ENCODE measurements around the gene DEAF1.

DEAF1 gene

DNA sequence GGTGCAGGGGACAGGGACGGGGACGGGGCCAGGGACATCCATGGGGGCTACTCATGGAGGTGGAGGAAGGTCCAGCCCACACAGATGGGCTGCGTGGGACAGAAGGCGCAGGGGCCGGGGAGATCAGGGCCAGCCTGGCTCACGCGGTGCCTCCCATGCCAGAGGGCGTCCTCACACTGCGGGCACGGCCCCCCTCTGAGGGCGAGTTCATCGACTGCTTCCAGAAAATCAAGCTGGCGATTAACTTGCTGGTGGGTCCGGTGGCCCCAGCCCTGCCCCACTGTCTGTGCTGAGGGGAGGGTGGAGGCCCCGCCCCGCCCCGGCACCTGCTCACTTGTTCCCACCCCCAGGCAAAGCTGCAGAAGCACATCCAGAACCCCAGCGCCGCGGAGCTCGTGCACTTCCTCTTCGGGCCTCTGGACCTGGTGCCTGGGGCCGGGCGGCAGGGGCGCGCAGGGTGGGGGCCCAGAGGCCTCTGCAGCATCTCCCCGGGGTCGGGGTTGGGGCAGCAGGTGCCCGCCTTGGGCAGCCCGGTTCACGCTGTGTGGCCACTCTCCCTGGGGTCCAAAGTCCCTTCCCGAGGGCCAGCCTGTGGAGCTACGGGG, 26.8 kb upstream of the DEAF1 start:
- peak in 1 of 2 donors; percentile 44 for DNase-seq

DNA sequence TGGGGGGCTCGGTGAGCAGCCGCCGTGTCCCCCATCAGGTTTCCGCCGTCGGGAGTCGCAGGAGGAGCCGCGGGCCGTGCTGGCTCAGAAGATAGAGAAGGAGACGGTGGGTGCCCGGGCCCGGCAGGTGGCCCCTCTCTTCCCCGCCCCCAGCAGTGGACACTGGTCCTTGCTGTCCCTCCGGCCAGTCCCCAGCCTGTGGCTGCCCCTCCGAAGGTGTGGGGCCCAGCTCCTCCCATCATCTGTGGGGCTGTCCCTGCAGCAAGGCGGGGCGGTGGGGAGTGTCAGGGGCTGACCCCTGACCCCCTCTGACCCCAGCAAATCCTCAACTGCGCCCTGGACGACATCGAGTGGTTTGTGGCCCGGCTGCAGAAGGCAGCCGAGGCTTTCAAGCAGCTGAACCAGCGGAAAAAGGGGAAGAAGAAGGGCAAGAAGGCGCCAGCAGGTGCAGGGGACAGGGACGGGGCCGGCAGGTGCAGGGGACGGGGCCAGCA, 26.3 kb upstream of the DEAF1 start:
- DNase-seq: no peak

GRCh38 chr11:720642-721246, 25.7 kb upstream of the DEAF1 start:
- no peak for DNase-seq

- DNase-seq: no peak
Observed at GRCh38 chr11:720017-720641, 25.1 kb upstream of the DEAF1 start.

DNA sequence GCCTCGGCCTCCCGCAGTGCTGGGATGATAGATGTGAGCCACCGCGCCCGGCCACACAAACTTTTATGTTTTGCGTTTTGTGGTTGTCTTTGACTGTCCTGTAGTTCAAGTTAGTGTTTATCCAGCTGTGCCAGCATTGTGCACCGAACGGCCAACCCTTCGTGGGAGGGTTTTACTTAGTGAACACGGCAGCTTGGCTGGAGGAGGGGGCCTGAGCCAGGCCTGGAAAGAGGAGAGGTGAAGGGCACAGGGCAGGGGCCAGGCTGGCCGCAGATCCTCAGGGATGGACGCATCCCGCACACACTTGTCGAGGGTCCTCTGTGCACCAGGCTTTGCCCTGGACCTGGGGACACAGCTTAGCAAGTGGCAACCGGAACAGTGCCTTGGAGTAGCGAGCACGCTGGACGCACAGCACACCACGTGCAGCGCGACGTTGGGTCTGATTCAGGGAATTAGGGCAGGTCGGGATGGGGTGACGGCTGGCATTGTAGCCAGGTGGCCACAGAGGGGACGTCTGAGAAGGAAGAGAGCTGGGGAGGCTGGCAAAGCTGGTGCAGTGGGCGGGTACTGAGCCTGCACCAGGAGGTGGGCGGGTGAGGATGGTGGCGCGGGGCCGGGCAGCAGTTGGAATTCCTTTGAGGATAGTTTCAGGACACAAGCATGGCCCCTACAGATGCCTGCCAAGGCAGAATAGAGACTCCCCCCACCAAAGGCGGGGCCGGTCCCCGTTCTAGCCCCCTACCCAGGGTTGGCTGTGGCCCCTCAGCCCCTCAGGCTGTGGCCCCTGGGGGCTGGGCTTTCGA, 24.4 kb upstream of the DEAF1 start:
- no peak for DNase-seq

DNA sequence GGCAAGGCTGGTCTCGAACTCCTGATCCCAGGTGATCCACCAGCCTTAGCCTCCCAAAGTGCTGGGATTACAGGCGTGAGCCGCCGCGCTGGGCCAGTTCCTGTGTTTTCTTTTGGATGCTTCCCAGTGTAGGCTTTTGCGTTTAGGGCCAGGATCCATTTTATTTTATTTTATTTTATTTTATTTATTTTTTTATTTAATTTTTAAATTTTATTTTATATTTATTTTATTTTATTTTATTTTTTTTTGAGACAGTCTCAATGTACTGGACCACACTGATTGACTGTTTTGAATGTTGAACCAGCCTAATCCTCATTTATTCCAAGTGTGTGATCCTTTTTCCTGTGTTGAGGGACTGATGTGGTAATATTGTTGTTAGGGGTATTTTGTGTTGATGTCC, 19.4 kb upstream of the DEAF1 start:
- no peak for DNase-seq

DNA sequence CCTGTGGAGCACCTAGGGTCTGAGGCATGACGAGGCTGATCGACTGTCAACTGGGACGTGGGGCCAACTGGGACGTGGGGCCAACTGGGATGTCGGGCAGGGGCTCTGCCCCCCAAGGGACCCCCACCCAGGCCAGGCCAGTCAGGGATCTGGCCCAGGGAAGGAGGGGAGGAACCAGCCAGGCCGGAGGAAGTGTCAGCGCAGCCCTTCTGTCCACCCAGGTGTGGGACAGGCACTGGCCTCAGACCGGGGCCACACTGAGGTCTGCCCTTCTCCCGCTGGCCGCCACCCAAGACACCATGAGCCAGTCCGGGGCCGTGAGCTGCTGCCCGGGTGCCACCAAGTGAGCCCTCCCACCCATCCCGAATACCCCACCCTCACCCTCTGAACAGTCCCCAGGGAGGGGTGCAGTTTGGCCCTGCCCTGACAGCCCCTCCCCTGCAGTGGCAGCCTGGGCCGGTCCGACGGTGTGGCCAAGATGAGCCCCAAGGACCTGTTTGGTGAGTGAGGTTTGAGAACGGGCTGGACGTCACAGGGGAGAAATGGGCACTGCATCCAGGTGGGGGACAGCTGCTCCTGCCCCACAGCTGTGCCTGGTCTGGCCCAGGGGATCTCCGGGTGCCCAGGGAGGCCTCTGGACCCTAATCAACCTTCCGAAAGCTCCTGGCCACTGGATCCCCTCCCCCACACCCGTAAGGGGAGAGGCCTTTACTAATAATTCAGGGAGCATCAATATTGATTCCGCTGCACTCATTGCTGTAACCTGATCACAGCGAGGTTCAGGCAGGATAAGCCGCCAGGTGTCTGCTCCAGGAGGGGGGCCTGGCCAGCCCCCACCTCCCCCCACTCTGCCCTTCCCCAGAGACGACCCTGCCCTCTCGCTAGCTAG, 14.3 kb upstream of the DEAF1 start:
- no peak for DNase-seq

DNA sequence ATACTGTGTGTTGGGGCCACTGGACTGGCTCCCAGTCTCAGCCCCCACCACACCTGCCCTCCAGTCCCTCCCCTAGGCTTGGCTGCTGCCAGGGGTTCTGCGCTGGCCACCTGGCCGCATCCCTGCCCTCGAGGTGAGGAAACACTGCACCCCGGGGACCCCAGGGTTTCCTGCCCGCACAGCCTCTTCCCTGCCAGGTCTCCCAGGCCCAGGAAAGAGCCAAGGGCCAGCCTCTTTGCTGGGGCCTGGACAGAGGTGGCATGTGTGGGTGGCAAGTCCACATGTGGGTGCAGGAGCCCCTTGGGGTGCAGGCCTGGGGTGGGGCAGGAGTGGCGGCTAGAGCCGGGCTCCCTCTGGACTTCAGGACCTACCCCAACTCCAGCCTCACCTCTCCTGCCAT, 13.5 kb upstream of the DEAF1 start:
- DNase-seq: no peak

DNA sequence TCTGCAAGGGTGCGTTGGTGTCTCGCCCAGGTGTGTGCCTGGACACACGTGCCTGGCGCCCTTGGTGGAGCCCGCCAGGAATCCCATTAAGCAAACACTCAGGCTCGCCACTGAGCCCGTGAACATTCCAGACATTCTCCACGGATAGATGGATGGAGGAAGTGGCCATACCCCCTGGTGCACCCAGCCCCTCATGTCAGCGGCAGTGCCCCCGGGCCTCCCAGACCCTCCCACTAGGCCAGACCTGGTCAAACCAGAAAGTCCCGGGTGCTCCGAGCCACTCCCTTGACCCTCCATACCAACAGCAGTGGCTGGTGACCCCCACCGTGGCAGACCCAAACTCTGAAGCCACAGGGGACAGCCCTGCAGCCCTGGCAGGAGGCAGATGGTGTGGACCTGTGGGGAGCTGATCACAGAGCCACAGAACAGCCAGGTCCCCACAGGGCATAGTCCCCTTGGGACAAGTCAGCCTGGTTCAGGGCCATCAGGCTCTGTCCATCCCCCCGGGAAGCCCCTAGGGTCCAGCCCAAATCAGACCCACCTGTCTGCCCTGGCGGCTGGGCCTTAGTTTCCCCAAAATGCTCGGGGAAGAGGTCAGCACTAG, 12.9 kb upstream of the DEAF1 start:
- DNase-seq: no peak

- DNase-seq: no peak
Observed at GRCh38 chr11:706957-707816, 12.2 kb upstream of the DEAF1 start.

DNA sequence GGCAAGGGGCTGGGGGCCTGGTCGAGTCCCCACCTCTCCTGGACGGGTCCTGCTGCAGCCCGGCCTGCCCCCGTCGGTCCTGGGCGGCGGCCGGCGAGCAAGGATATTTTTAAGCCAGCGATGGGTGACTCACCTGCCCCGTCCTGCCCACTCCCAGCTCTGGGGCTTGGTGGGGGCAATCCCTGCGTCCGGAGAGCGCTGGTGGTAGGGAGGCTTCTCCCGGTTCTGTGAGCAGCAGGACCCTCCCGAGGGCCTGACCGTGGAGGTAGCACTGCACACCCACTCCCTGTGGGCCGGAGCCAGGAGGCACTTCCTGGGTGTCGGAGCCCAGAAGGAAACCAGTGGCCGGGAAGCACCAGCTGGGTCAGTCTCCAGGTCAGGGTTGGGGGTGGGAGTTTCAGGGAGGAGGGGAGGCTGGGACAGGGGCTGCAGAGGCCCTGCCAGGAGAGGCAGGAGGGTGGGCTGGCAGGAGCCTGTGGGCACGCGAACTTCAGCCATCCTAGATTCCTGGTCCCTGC, 11.5 kb upstream of the DEAF1 start:
- DNase-seq: peak; percentile 22 to 67

GRCh38 chr11:705646-706438, 10.8 kb upstream of the DEAF1 start, which contains the start of gene EPS8L2:
EPS8L2 (plus strand) TSS chr11:706231; CDS start chr11:709408, 3,177 bp downstream.
- no peak for DNase-seq

- no peak for DNase-seq
Observed at GRCh38 chr11:704781-705645, 10.0 kb upstream of the DEAF1 start.

DNA sequence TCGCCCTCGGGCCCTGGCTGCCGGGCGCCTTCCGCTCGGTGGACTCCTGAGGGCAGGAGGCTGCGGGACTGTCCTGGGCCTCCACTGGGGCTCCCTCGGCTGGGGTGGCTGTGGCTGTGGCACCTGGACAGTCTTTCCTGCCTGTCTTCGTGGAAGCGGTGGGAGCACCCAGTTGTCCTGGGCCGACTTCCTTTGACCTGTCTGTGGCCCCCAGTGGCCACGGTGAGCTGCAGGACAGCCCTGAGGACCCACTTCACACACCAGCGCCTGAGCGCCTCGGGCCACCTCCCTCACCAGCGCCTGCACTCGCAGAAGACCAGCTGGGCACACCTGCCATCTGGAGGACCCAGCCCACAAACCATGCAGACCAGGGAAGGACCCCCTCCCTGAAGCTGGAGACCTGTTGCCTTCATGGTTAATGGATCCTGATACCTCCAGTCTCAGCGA, 9.2 kb upstream of the DEAF1 start:
- no peak for DNase-seq

DNA sequence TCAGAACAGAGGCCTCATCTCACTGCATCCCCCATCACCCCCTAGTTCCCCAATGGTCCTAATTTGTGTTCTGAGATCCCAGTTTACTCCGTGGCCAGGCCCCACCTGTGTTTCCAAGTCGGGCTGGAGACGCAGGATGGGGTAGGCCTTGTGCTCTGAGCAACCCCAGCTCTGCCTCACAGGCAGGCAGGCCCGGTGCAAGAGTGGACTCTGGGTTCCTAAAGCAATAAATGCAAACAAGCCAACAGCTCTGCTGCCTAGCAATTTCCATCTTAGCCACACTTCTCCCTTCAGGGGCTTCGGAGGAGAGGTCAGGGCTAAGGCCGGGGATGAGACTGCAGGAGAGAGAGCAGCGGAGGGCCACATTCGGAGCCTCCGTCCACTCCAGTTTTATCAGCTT, 8.5 kb upstream of the DEAF1 start:
- DNase-seq: no peak

DNA sequence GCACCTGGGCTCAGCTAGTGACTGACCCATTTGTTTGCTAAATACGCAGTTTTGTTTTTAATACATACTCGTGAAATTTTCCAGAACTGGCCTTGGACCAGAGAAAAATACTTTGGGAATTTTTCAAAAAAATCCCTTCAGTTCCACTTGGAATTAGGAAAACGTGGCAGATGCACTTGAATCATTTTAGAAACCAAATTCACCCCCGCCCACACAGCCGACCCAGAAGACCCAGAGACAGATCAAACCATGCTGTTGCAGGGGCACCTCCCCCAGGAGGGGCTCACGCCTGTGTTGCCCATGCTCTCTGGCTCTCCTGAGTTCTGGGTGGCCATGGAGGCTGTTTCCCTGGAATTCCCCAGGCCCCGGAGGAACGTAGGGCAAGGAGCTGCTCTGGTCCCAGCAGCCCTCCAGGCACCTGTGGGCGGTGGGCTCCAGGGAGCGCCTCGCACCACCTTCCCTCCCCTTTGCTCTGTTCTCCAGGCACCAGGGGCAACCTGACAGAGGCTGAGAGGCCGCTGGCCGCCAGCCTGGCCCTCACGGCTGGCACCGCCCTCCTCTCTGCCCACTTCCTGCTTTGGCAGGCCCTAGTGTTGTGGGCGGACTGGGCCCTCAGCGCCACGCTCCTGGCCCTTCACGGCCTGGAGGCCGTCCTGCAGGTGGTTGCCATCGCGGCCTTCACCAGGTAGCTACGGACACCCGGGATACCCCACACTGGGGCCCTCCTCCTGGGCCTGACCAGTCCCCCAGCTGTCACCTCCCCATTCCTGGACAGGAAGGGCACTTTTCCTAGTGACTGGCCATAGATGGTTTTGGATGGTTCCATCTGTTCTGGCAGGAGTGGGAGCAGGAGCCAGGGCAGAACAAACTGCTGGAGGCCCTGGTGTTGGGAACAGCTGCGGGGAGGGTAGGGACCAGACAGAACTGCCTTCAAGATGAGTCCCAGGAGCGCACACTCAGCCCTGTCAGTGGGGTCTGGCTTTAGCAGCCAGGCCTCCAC, 7.7 kb upstream of the DEAF1 start:
- DNase-seq: peak; percentile 39 to 71

GRCh38 chr11:701741-702461, 6.9 kb upstream of the DEAF1 start:
- no peak for DNase-seq

All from inflammatory macrophage treated with lipopolysaccharide for 1 hour (primary cell).